Motor neuron (in vitro differentiated cells): ENCODE measurements around the gene CEACAM1. TPM values are rescaled to one million over a fixed set of nuclear protein-coding genes. Genes with fewer than 3 reads are reported as not detected.
A peak's percentile ranks its signal among the peaks of the same experiment; 100 is the strongest.
"Not testable (repeated sequence)": the region's sequence is repeated elsewhere in the genome, so short reads cannot be mapped to it uniquely, and the experiment has no call there.

Source experiments
- ATAC-seq, 8 experiments: fragments of 200-7000 bp; cut with Tn5 transposase; replicated peaks in 6 of 8; 2 replicates each; pipeline ENCODE4 v1.8.0; 2021; ENCODE audit warnings: mild to moderate bottlenecking in 8 of 8, moderate library complexity in 8 of 8
- H3K27ac ChIP-seq, 2 donors: fragments of 250-450 bp; sonication (Bioruptor Pico); 2 replicates each; pipeline ENCODE4 v1.9.0; 2021; ENCODE audit warnings: antibody characterized with exemption in 2 of 2, mild to moderate bottlenecking in 2 of 2, moderate library complexity in 1 of 2
- H3K4me1 ChIP-seq, 2 donors: fragments of 250-450 bp; sonication (Bioruptor Pico); replicated peaks in 1 of 2; 2 replicates each; pipeline ENCODE4 v1.6.1; 2021; ENCODE audit warnings: antibody characterized with exemption in 2 of 2, mild to moderate bottlenecking in 2 of 2, moderate library complexity in 1 of 2
- H3K4me3 ChIP-seq, 5 donors: fragments of 250-450 bp; sonication (Bioruptor Pico); 2 replicates each; pipeline ENCODE4 v1.9.0; 2021; ENCODE audit warnings: antibody characterized with exemption in 5 of 5, mild to moderate bottlenecking in 5 of 5, moderate library complexity in 4 of 5
- whole genome bisulfite sequencing, 10 experiments: fragments of 450-650 bp; shearing (Covaris generic); methylation state at CpG; one replicate each; pipeline ENCODE4 v1.0.0; 2022; 5-methylcytosine and 5-hydroxymethylcytosine counted together
- in situ Hi-C, 9 experiments: fragments of 400-800 bp; cut with MboI; loops; one replicate each; pipeline ENCODE4 v1.15.0; 2021; ENCODE audit warnings: low sequenced_read_pairs in 9 of 9, low pct_unique_long_range_greater_than_20kb in 2 of 9; ENCODE audit not compliant: unreplicated experiment in 9 of 9
- total RNA-seq, 8 experiments: library from RNA; unstranded; fragments of 300-600 nt; gene quantifications; 2 replicates each; pipeline versions ENCODE4 v1.2.3 to v1.2.4, GENCODE V29; 2022

CEACAM1 gene
- total RNA-seq, 8 experiments from 2014 or later, result 0.14 to 15.7 (median 1.3) TPM

DNA sequence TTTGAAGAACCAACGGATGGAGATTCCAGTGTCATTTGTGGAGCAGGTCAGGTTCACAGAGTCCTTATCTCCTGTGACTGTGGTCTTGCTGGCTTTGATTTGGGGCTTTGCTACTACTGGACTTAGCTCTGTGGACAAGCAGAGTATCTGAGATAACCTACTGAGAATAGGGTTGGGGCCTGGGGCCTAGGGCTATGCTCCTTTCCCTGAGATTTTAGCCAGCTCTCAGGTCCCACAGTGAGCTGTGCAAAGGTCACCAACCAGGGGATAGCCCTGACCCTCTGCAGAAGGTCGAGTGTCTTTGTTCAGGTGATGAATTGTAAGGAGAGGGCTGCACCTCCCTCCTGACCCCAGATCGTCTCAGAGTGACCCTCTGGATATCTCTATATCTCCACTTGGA is 9.2 kb downstream of the CEACAM1 start:
- Histone ChIP-seq H3K4me1 (no peaks in the 10 kb centered on the region), H3K4me3 (no peak overlapping the region), H3K27ac (no peak overlapping the region)
- 17 to 80% (median 34%) methylated on average over 1 to 2 of the region's 3 CpGs; no CpG with 5 or more reads in 4 of the 10 experiments for WGBS, 10 experiments
- ATAC-seq, result no peak
- in situ Hi-C loops, result no loop called here

DNA sequence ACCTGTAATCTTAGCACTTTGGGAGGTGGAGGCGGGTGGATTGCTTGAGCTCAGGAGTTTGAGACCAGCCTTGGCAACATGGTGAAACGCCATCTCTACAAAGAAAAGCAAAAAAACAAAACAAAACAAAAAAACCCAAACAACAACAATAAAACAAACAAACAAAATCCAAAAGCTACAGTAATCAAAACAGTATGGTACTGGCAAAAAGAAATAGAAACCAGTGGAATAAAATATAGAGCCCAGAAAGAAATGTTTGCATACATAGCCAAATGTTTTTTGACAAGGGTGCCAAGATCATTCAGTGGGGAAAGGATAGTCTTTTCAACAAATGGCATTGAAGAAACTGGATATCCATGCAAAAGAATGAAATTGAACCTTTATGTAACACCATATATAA is 11.5 kb downstream of the CEACAM1 start:
- no peak for ATAC-seq
- H3K27ac ChIP-seq, result no peak overlapping the region
- in situ Hi-C loops, result no loop called here
- H3K4me3 ChIP-seq, result no peak overlapping the region
- WGBS, 10 experiments, result 23 to 100% (median 55%) methylated on average over 1 to 2 of the region's 2 CpGs
- H3K4me1 ChIP-seq, result no peaks in the 10 kb centered on the region

GRCh38 chr19:42515241-42515832 is 12.9 kb downstream of the CEACAM1 start:
- in situ Hi-C loops, result no loop called here
- ATAC-seq, result no peak
- 33 to 100% (median 79%) methylated on average over 2 to 7 of the region's 7 CpGs for WGBS, 10 experiments

GRCh38 chr19:42514449-42514848 is 13.8 kb downstream of the CEACAM1 start:
- in situ Hi-C loops, result no loop called here
- no peaks in the 10 kb centered on the region for H3K4me1 ChIP-seq
- 0 to 88% (median 46%) methylated on average over 1 of the region's 1 CpG; no CpG with 5 or more reads in 6 of the 10 experiments for WGBS, 10 experiments
- ATAC-seq, result no peak
- H3K27ac ChIP-seq, result no peak overlapping the region
- no peak overlapping the region for H3K4me3 ChIP-seq

More at GRCh38 chr19:42515241-42515832, 12.9 kb downstream of the CEACAM1 start:
- H3K4me3 ChIP-seq, result no peak overlapping the region
- H3K4me1 ChIP-seq, result no peaks in the 10 kb centered on the region
- H3K27ac ChIP-seq, result no peak overlapping the region

DNA sequence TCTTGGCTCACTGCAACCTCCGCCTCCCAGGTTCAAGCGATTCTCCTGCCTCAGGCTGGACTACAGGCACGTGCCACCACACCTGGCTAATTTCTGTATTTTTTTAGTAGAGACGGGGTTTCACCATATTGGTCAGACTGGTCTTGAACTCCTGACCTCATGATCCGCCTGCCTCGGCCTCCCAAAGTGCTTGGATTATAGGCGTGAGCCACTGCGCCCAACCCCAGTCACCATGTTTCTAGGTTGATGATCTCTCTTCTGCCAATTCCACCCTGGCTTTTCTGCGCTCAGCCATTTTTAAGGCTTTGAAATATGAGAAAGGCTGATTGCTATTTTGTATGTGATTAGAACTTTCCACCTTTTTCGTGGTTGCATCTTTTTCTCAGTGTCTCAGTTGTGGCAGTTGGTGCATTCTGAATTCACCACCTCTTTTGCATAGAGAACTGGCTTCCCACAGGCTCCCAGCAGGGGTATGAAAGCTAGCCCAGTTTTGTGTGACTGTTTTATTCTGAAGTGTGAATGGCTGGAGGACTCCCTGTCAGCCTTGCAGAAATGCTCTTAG is 15.5 kb downstream of the CEACAM1 start:
- peak in 1 of 8 experiments; percentile 13 for ATAC-seq
- Histone ChIP-seq H3K27ac (no peak overlapping the region), H3K4me1 (no peaks in the 10 kb centered on the region), H3K4me3 (no peak overlapping the region)
- WGBS, 10 experiments, result 62 to 100% (median 85%) methylated on average over 3 to 8 of the region's 10 CpGs; no CpG with 5 or more reads in 3 of the 10 experiments
- in situ Hi-C loops, result no loop called here

DNA sequence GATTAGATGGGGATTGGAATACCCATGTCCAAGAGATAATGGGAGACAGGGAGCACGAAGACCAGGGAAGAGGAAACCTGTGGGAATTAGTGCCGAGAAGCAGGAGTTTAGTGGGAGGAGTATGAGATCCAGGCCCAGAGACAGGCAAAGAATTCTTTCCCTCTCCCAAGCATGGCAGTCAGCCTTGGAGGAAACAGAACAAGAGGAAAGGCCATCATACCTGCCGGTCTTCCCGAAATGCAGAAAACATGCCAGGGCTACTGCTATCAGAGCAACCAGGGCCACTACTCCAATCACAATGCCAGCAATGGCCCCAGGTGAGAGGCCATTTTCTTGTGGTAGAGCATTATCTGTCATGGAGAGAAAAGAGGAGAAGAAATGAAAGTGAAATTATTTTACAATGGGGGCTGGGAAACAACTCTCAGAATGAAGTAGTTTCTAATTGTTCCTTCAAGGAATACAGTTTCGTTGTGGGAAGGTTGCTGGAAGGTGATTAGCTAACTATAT is 16.1 kb downstream of the CEACAM1 start:
- H3K4me3 ChIP-seq, result no peak overlapping the region

GRCh38 chr19:42511340-42511739 is 16.9 kb downstream of the CEACAM1 start:
- no peak for ATAC-seq
- no peaks in the 10 kb centered on the region for H3K4me1 ChIP-seq
- H3K4me3 ChIP-seq, result no peak overlapping the region
- WGBS, 10 experiments, result 37 to 100% (median 87%) methylated on average over 1 to 4 of the region's 4 CpGs; no CpG with 5 or more reads in 1 of the 10 experiments
- no peak overlapping the region for H3K27ac ChIP-seq
- in situ Hi-C loops, result no loop called here

More for the DNA sequence above, 16.1 kb downstream of the CEACAM1 start:
- in situ Hi-C loops, result no loop called here
- H3K4me1 ChIP-seq, result no peaks in the 10 kb centered on the region
- ATAC-seq, result no peak
- 43 to 97% (median 79%) methylated on average over 1 to 5 of the region's 5 CpGs; no CpG with 5 or more reads in 1 of the 10 experiments for WGBS, 10 experiments
- H3K27ac ChIP-seq, result no peak overlapping the region

DNA sequence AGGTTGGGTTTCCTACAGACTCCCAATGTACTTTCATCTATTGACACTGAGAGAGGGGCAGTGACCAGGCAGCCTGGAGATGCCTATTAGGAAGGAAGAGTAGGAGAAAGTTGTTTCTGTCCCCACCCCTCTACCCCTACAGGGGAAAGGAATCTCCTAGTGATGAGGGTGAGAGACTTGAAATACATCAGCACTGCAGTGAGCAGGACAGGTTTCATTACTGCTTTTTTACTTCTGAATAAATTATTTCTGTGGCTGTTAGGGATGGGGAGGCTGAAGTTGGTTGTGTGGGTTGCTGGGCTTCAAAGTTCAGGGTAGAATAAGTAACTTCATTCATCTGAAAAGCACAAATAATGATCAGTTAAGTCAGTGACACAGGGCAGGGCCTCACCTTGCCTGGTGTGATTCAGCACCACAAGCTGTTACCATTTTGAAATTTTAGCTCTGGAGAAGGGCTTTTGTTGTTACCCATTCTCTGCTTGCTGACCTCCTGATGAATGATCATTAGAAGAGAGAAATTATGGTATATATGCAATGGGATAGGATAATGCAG is 19.3 kb downstream of the CEACAM1 start:
- Histone ChIP-seq H3K4me3 (no peak overlapping the region), H3K4me1 (no peaks in the 10 kb centered on the region), H3K27ac (no peak overlapping the region)
- in situ Hi-C loops, result no loop called here
- no peak for ATAC-seq

DNA sequence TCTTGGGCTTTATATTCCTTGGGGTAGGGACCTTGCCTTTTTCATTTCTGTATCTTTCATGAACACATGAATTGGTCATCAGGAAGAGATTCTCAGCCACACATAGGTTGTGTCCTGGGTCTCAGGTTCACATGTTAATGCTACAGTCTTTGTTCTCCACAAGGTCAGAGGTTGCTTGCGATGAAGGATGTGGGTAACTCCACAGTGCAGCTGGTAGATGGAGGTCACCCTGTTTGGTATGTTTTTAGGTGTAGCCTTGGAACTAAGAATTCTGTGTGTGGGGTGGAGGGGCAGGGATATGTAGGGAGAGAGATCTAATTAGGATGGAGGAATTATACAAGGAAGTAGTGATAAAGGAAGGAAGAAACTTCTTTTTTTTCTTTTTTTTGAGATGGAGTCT is 23.2 kb downstream of the CEACAM1 start:
- Histone ChIP-seq H3K27ac (no peak overlapping the region), H3K4me3 (no peak overlapping the region), H3K4me1 (no peaks in the 10 kb centered on the region)
- in situ Hi-C loops, result no loop called here
- no peak for ATAC-seq
- WGBS, 10 experiments, result 33 to 100% (median 92%) methylated on average over 1 of the region's 1 CpG; no CpG with 5 or more reads in 5 of the 10 experiments

GRCh38 chr19:42501733-42502132 is 26.5 kb downstream of the CEACAM1 start:
- H3K4me3 ChIP-seq, result no peak overlapping the region
- ATAC-seq, result no peak
- WGBS, 10 experiments, result 14 to 100% (median 80%) methylated on average over 1 of the region's 1 CpG; no CpG with 5 or more reads in 3 of the 10 experiments
- H3K4me1 ChIP-seq, result peaks cover 0 to 12% of the 10 kb centered on the region in 2 donors
- no peak overlapping the region for H3K27ac ChIP-seq
- in situ Hi-C loops, result no loop called here

GRCh38 chr19:42501243-42501642 is 27.0 kb downstream of the CEACAM1 start:
- peaks cover 1 to 14% of the 10 kb centered on the region in 2 donors for H3K4me1 ChIP-seq
- in situ Hi-C loops, H3K27ac ChIP-seq, ATAC-seq, H3K4me3 ChIP-seq: not testable (repeated sequence)
- 47 to 100% (median 86%) methylated on average over 1 to 3 of the region's 3 CpGs; no CpG with 5 or more reads in 6 of the 10 experiments for WGBS, 10 experiments

DNA sequence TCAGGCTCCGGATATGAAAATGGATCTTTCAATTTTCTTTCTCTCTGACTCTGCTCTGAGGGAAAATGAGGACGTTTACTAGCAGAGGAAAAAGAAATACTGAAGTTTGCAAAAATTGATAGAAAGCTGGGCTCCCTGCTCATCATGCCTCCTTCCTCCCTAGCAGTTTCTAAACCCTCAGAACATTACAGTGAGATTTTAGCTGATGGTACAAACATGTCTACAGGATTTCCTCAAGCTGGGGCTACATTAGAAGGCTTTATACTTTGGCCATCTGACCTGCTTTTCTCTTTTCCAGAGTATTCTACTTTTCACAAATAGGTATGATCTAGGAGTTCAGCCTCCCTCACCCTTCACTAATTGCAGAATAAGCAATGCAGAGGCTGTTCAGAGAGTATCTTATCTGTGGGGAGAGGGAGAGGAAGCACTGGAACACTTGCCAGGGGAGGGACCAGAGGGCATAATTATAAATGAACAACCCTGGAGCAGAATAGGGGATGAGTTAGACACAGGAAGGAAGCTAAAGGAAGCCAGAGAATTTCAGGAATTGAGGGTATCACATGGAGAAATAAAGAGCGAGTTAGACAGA is 30.0 kb downstream of the CEACAM1 start:
- no peak for ATAC-seq
- Histone ChIP-seq H3K4me1 (peaks cover 4 to 16% of the 10 kb centered on the region in 2 donors), H3K27ac (no peak overlapping the region), H3K4me3 (no peak overlapping the region)
- WGBS, 10 experiments, result 20 to 100% (median 46%) methylated on average over 1 to 3 of the region's 3 CpGs; no CpG with 5 or more reads in 4 of the 10 experiments
- in situ Hi-C loops, result no loop called here

GRCh38 chr19:42497492-42498168 is 30.7 kb downstream of the CEACAM1 start:
- Histone ChIP-seq H3K4me1 (peaks cover 4 to 16% of the 10 kb centered on the region in 2 donors), H3K4me3 (no peak overlapping the region), H3K27ac (no peak overlapping the region)
- no peak for ATAC-seq
- in situ Hi-C loops, result no loop called here
- WGBS, 10 experiments, result 9 to 100% (median 33%) methylated on average over 1 to 3 of the region's 3 CpGs; no CpG with 5 or more reads in 5 of the 10 experiments
